ENCODE results near the gene LIMK2. TPM values are rescaled to one million over a fixed set of nuclear protein-coding genes. Genes with fewer than 3 reads are reported as not detected.

LIMK2 gene
- 11.5 and 13.5 TPM in 2 replicates for total RNA-seq (2014; rRNA removed; shearing (Covaris generic))

GRCh38 chr22:31211862-31212730 lies at the start of gene LIMK2:
Gene LIMK2 (plus strand): TSS chr22:31212298. CDS start chr22:31212409, 111 bp downstream.

GRCh38 chr22:31292236-31292989 lies 80.3 kb downstream of the LIMK2 start, which contains the start of gene PIK3IP1:
Gene PIK3IP1 (minus strand): TSS chr22:31292488. CDS start chr22:31292344, 144 bp downstream.

Small RNAs within 50 kb of the gene (small RNA-seq; reads per million reads assigned to genes)
- not detected for gene RF00019
- gene RNA5SP496: not detected
- not detected for gene RNU6-1128P

Other genes with a start within 250 kb of the LIMK2 start
- gene MORC2, start 243.5 kb upstream of the LIMK2 start, total RNA-seq (2014; rRNA removed; shearing (Covaris generic)): 13.1 and 15.5 TPM in 2 replicates
- gene TUG1, start 243.0 kb upstream of the LIMK2 start, total RNA-seq (2014; rRNA removed; shearing (Covaris generic)): 24.5 and 25.8 TPM in 2 replicates
- gene SMTN, start 131.0 kb upstream of the LIMK2 start, total RNA-seq (2014; rRNA removed; shearing (Covaris generic)): 58.8 and 66.7 TPM in 2 replicates
- 44.1 and 49.4 TPM in 2 replicates for gene SELENOM, start 104.7 kb upstream of the LIMK2 start, total RNA-seq (2014; rRNA removed; shearing (Covaris generic))
- gene INPP5J, start 89.3 kb upstream of the LIMK2 start, total RNA-seq (2014; rRNA removed; shearing (Covaris generic)): 0.77 and 0.87 TPM in 2 replicates
- gene PLA2G3, start 71.8 kb upstream of the LIMK2 start, total RNA-seq (2014; rRNA removed; shearing (Covaris generic)): 0.23 and 0.34 TPM in 2 replicates
- 9.7 and 11.5 TPM in 2 replicates for gene RNF185, start 52.1 kb upstream of the LIMK2 start, total RNA-seq (2014; rRNA removed; shearing (Covaris generic))
- gene PIK3IP1, start 80.2 kb downstream of the LIMK2 start, total RNA-seq (2014; rRNA removed; shearing (Covaris generic)): 0.05 and 0.15 TPM in 2 replicates
- 33.9 and 37.5 TPM in 2 replicates for gene PATZ1, start 134.0 kb downstream of the LIMK2 start, total RNA-seq (2014; rRNA removed; shearing (Covaris generic))
- gene DRG1, start 187.3 kb downstream of the LIMK2 start, total RNA-seq (2014; rRNA removed; shearing (Covaris generic)): 49.6 and 50.5 TPM in 2 replicates